HCT116 (cell line): ENCODE results near the gene TULP4. TPM values are rescaled to one million over a fixed set of nuclear protein-coding genes. Genes with fewer than 3 reads are reported as not detected.

Experiments
- ATAC-seq: fragments of 200-7000 bp; cut with Tn5 transposase; 2 replicates; pipeline ENCODE4 v1.9.1; 2020; ENCODE audit warnings: mild to moderate bottlenecking, moderate library complexity
- BruUV-seq: library from RNA; stranded (reverse); fragments of 400-500 nt; replicated peaks from 2 replicates; lab custom pipeline; 2021; lab: Mats Ljungman, UMichigan
- CTCF ChIA-PET: fragments of 300-600 bp; sonication (Branson Sonifier 250); formaldehyde crosslinking; loops from one replicate; lab custom pipeline; 2021; ENCODE audit warnings: antibody characterized with exemption; lab: Charles Lee
- POLR2A ChIA-PET: fragments of 300-600, 350-600 bp; sonication (Branson Sonifier 250); formaldehyde crosslinking; loops from one replicate; lab custom pipeline; 2021; ENCODE audit warnings: antibody characterized with exemption; lab: Charles Lee
- RAD21 ChIA-PET, 2 experiments: fragments of 300-600 bp; sonication (Branson Sonifier 250); formaldehyde crosslinking; loops; one replicate each; lab custom pipeline; 2023; ENCODE audit warnings: low total read pairs in 2 of 2; ENCODE audit not compliant: uncharacterized antibody in 2 of 2, unreplicated experiment in 2 of 2, low non-redundant PET in 1 of 2; lab: Charles Lee
- DNase-seq: peaks from one replicate; pipeline ENCODE4 v3.0.0-alpha.2; 2010; ENCODE audit warnings: low read depth, low spot score
- H2AFZ ChIP-seq: fragments of 200-600 bp; shearing (Covaris generic), sonication (generic); 2 replicates; pipeline ENCODE4 v1.6.1; 2017; ENCODE audit warnings: low read depth, mixed run types, mixed read lengths, antibody characterized with exemption, low read length; ENCODE audit not compliant: poor library complexity, severe bottlenecking
- H3K27ac ChIP-seq: 2 replicates; pipeline ENCODE4 v1.5.1; 2012; ENCODE audit warnings: low read depth, low read length
- H3K27me3 ChIP-seq: fragments of 200-600 bp; sonication (generic); 2 replicates; pipeline ENCODE4 v1.6.1; 2016; ENCODE audit warnings: mixed run types, low read length, mixed read lengths; ENCODE audit not compliant: insufficient read depth
- H3K36me3 ChIP-seq, 2 experiments: fragments of 200-500 bp in 1 of 2; fragments of 200-600 bp in 1 of 2; sonication (Bioruptor generic) in 1 of 2; sonication (generic) in 1 of 2; 2 replicates each; pipeline versions ENCODE4 v1.5.1 to v1.6.1; 2014 to 2016; ENCODE audit warnings: low read length in 2 of 2, inconsistent platforms in 1 of 2, mixed read lengths in 1 of 2, mixed run types in 1 of 2; ENCODE audit not compliant: insufficient read depth in 2 of 2, control insufficient read depth in 1 of 2
- H3K4me1 ChIP-seq, 2 experiments: fragments of 200-600 bp in 1 of 2; sonication (generic) in 1 of 2; 2 replicates each; pipeline versions ENCODE4 v1.5.1 to v1.6.1; 2012 to 2017; ENCODE audit warnings: low read length in 2 of 2, inconsistent platforms in 1 of 2, mild to moderate bottlenecking in 1 of 2, mixed read lengths in 1 of 2, mixed run types in 1 of 2, moderate library complexity in 1 of 2; ENCODE audit not compliant: insufficient read depth in 2 of 2, control insufficient read depth in 1 of 2
- H3K4me2 ChIP-seq: fragments of 200-600 bp; sonication (generic); 2 replicates; pipeline ENCODE4 v1.6.1; 2017; ENCODE audit warnings: mixed run types, low read length, mixed read lengths
- H3K4me3 ChIP-seq, 2 experiments: fragments of 200-600 bp in 1 of 2; sonication (generic) in 1 of 2; replicated peaks in 1 of 2; 2 replicates each; pipeline ENCODE4 v1.5.1; 2011 to 2016; ENCODE audit warnings: low read length in 2 of 2, control low read depth in 1 of 2, low read depth in 1 of 2, mild to moderate bottlenecking in 1 of 2, mixed read lengths in 1 of 2, mixed run types in 1 of 2
- H3K79me2 ChIP-seq: fragments of 200-600 bp; sonication (generic); 2 replicates; pipeline ENCODE4 v1.6.1; 2017; ENCODE audit warnings: mild to moderate bottlenecking, mixed run types, low read length, moderate library complexity, mixed read lengths; ENCODE audit not compliant: insufficient read depth
- H3K9ac ChIP-seq: fragments of 200-600 bp; sonication (generic); 2 replicates; pipeline ENCODE4 v1.6.1; 2016; ENCODE audit warnings: low read length, mixed read lengths
- H3K9me2 ChIP-seq: fragments of 200-600 bp; sonication (generic), shearing (Covaris generic); 2 replicates; pipeline ENCODE4 v1.6.1; 2017; ENCODE audit warnings: mixed run types, mild to moderate bottlenecking, moderate library complexity; ENCODE audit not compliant: insufficient read depth
- H3K9me3 ChIP-seq, 2 experiments: fragments of 200-500 bp in 1 of 2; fragments of 200-600 bp in 1 of 2; sonication (Bioruptor generic) in 1 of 2; sonication (generic) in 1 of 2; 2 replicates each; pipeline ENCODE4 v1.6.1; 2014 to 2017; ENCODE audit warnings: low read length in 2 of 2, mixed read lengths in 2 of 2, inconsistent platforms in 1 of 2, low read depth in 1 of 2, mild to moderate bottlenecking in 1 of 2, mixed run types in 1 of 2, moderate library complexity in 1 of 2; ENCODE audit not compliant: control insufficient read depth in 1 of 2, insufficient read depth in 1 of 2
- H4K20me1 ChIP-seq: fragments of 200-600 bp; sonication (generic), shearing (Covaris generic); 2 replicates; pipeline ENCODE4 v1.6.1; 2017; ENCODE audit warnings: mixed run types, mild to moderate bottlenecking, moderate library complexity; ENCODE audit not compliant: insufficient read depth
- CBX3 ChIP-seq: IDR thresholded peaks from 2 replicates; pipeline ENCODE4 v1.6.1; 2012; ENCODE audit warnings: low read depth
- EGR1 ChIP-seq: IDR thresholded peaks from 2 replicates; pipeline ENCODE4 v1.6.1; 2012; ENCODE audit warnings: low read depth
- EZH2phosphoT487 ChIP-seq: fragments of 200-600 bp; IDR thresholded peaks from 2 replicates; pipeline ENCODE4 v1.6.1; 2018; ENCODE audit warnings: antibody characterized with exemption, borderline replicate concordance
- MAX ChIP-seq: IDR thresholded peaks from 2 replicates; pipeline ENCODE4 v1.6.1; 2012
- POLR2A ChIP-seq: IDR thresholded peaks from 2 replicates; pipeline ENCODE4 v1.7.0; 2011; ENCODE audit warnings: borderline replicate concordance; ENCODE audit not compliant: insufficient read depth, insufficient read length; ENCODE audit errors: extremely low read depth
- POLR2AphosphoS5 ChIP-seq: IDR thresholded peaks from 2 replicates; pipeline ENCODE4 v1.6.1; 2011; ENCODE audit warnings: mild to moderate bottlenecking, low read depth, low read length, moderate library complexity
- RAD21 ChIP-seq: IDR thresholded peaks from 2 replicates; pipeline ENCODE4 v1.6.1; 2012; ENCODE audit warnings: low read depth, mild to moderate bottlenecking
- SP1 ChIP-seq: IDR thresholded peaks from 2 replicates; pipeline ENCODE4 v1.6.1; 2012; ENCODE audit warnings: low read depth
- YY1 ChIP-seq: IDR thresholded peaks from 2 replicates; pipeline ENCODE4 v1.6.1; 2011; ENCODE audit warnings: low read length, low read depth, moderate library complexity, mild to moderate bottlenecking; ENCODE audit not compliant: insufficient replicate concordance; ENCODE audit errors: extremely low read depth
- ZBTB33 ChIP-seq: IDR thresholded peaks from 2 replicates; pipeline ENCODE4 v1.6.1; 2011; ENCODE audit warnings: mild to moderate bottlenecking, low read length, moderate library complexity; ENCODE audit not compliant: insufficient replicate concordance; ENCODE audit errors: extremely low read depth
- ZFX ChIP-seq: fragments of 450-650 bp; IDR thresholded peaks from 2 replicates; pipeline ENCODE4 v1.6.1; 2017
- ZNF274 ChIP-seq: fragments of 200-500 bp; sonication (Bioruptor generic); IDR thresholded peaks from 2 replicates; pipeline ENCODE4 v1.6.1; 2014; ENCODE audit warnings: mild to moderate bottlenecking, low read depth, low read length, inconsistent platforms
- intact Hi-C: fragments of 100-400 bp; cut with micrococcal nuclease; formaldehyde crosslinking; loops from 2 replicates; pipeline ENCODE4 v1.10.0; 2022
- total RNA-seq: library from RNA; stranded (reverse); gene quantifications from one replicate; pipeline ENCODE4 v1.2.1, GENCODE V29; 2021; ENCODE audit not compliant: unreplicated experiment
- TF ChIP-seq, protein P1 (sequence below): IDR thresholded peaks from 2 replicates; pipeline ENCODE4 v1.6.1; 2012
- TF ChIP-seq, protein P2 (sequence below): IDR thresholded peaks from 2 replicates; pipeline ENCODE4 v1.6.1; 2012; ENCODE audit warnings: low read depth

Gene TULP4
- total RNA-seq, 1 experiment from 2014 or later, result 70.8 TPM

GRCh38 chr6:158414851-158415262 is 102.6 kb downstream of the TULP4 start:
- intact Hi-C loops, result no loop called here
- Histone ChIP-seq H3K79me2 (no peaks in the 10 kb centered on the region; the same call in 1 of the 2 replicates), H3K4me2 (no peak overlapping the region), H3K9ac (no peak overlapping the region), H3K9me3 (no peaks in the 10 kb centered on the region), H3K4me1 (peaks cover 6 to 20% of the 10 kb centered on the region in 2 experiments)
- POLR2A ChIA-PET, result no interaction called here
- CTCF ChIA-PET, result no interaction called here
- no TSS peak for BruUV-seq
- TF ChIP-seq POLR2AphosphoS5, result no peak
- TF ChIP-seq, protein P1, sequence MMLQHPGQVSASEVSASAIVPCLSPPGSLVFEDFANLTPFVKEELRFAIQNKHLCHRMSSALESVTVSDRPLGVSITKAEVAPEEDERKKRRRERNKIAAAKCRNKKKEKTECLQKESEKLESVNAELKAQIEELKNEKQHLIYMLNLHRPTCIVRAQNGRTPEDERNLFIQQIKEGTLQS, result no peak
- TF ChIP-seq, all 23 proteins: peak for 0
- Histone ChIP-seq H3K4me3 (no peak overlapping the region), H3K27ac (no peak overlapping the region), H2AFZ (no peak overlapping the region), H3K36me3 (peaks cover 0 to 4% of the 10 kb centered on the region in 2 experiments; a peak in 1 of 4 replicates), H3K9me2 (no peaks in the 10 kb centered on the region), H4K20me1 (no peaks in the 10 kb centered on the region), H3K27me3 (no peaks in the 10 kb centered on the region)
- no peak for DNase-seq
- RAD21 ChIA-PET, result no interaction called here
- no peak for ATAC-seq

- Histone ChIP-seq H3K9me3 (no peaks in the 10 kb centered on the region), H3K36me3 (peaks cover 0 to 4% of the 10 kb centered on the region in 2 experiments; a peak in 1 of 4 replicates), H4K20me1 (no peaks in the 10 kb centered on the region), H3K9me2 (no peaks in the 10 kb centered on the region), H2AFZ (no peak overlapping the region), H3K9ac (no peak overlapping the region), H3K79me2 (no peaks in the 10 kb centered on the region; the same call in 1 of the 2 replicates), H3K4me1 (peaks cover 6 to 20% of the 10 kb centered on the region in 2 experiments), H3K27ac (no peak overlapping the region), H3K27me3 (no peaks in the 10 kb centered on the region)
- no TSS peak for BruUV-seq
- intact Hi-C loops, result no loop called here
- no peak for DNase-seq
- ChIA-PET RAD21 (no interaction called here), POLR2A (no interaction called here)
- ATAC-seq, result no peak
- no peak for TF ChIP-seq EZH2phosphoT487
- TF ChIP-seq, protein P1, result no peak
- TF ChIP-seq MAX, result no peak
- no peak for TF ChIP-seq EGR1
- TF ChIP-seq RAD21, result no peak
- TF ChIP-seq ZFX, result no peak
- TF ChIP-seq ZNF274, result no peak
- TF ChIP-seq ZBTB33, result no peak
- no peak for TF ChIP-seq POLR2A
- TF ChIP-seq YY1, result no peak
- TF ChIP-seq SP1, result no peak
- TF ChIP-seq, protein P2, sequence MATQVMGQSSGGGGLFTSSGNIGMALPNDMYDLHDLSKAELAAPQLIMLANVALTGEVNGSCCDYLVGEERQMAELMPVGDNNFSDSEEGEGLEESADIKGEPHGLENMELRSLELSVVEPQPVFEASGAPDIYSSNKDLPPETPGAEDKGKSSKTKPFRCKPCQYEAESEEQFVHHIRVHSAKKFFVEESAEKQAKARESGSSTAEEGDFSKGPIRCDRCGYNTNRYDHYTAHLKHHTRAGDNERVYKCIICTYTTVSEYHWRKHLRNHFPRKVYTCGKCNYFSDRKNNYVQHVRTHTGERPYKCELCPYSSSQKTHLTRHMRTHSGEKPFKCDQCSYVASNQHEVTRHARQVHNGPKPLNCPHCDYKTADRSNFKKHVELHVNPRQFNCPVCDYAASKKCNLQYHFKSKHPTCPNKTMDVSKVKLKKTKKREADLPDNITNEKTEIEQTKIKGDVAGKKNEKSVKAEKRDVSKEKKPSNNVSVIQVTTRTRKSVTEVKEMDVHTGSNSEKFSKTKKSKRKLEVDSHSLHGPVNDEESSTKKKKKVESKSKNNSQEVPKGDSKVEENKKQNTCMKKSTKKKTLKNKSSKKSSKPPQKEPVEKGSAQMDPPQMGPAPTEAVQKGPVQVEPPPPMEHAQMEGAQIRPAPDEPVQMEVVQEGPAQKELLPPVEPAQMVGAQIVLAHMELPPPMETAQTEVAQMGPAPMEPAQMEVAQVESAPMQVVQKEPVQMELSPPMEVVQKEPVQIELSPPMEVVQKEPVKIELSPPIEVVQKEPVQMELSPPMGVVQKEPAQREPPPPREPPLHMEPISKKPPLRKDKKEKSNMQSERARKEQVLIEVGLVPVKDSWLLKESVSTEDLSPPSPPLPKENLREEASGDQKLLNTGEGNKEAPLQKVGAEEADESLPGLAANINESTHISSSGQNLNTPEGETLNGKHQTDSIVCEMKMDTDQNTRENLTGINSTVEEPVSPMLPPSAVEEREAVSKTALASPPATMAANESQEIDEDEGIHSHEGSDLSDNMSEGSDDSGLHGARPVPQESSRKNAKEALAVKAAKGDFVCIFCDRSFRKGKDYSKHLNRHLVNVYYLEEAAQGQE, result no peak
- no peak for TF ChIP-seq CBX3
- TF ChIP-seq, all 23 proteins: peak for 0
- no peak overlapping the region for H3K4me3 ChIP-seq
- H3K4me2 ChIP-seq, result no peak overlapping the region
- CTCF ChIA-PET, result no interaction called here
Measured at GRCh38 chr6:158415666-158416065, 103.4 kb downstream of the TULP4 start.
